ENCODE data around the gene ZEB1.

ZEB1 gene

DNA sequence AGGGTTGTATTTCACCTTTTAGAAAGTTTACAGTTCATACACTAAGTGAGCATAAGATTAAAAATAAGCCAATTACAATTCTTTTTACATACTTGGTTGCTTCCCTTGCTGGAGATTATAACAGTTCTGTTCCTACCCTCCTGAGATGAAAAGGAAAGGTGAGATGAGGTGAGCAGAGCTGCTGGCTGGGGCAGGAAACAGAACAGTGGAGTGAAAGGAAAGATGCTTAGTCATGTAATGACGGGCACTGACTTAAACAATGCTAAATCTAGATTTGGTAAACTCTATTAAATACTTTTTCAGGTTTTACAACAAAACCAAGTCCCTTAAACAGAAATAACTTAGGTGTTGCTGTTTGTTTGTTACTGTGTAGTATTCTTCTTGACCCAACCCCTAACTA is 19.9 kb upstream of the ZEB1 start:
- H3K4me3 ChIP-seq (ENCODE audit: control insufficient read depth, low read depth, low read length), result no peak overlapping the region
- TF ChIP-seq, protein P1, sequence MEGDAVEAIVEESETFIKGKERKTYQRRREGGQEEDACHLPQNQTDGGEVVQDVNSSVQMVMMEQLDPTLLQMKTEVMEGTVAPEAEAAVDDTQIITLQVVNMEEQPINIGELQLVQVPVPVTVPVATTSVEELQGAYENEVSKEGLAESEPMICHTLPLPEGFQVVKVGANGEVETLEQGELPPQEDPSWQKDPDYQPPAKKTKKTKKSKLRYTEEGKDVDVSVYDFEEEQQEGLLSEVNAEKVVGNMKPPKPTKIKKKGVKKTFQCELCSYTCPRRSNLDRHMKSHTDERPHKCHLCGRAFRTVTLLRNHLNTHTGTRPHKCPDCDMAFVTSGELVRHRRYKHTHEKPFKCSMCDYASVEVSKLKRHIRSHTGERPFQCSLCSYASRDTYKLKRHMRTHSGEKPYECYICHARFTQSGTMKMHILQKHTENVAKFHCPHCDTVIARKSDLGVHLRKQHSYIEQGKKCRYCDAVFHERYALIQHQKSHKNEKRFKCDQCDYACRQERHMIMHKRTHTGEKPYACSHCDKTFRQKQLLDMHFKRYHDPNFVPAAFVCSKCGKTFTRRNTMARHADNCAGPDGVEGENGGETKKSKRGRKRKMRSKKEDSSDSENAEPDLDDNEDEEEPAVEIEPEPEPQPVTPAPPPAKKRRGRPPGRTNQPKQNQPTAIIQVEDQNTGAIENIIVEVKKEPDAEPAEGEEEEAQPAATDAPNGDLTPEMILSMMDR (IDR thresholded peaks at IDR 0.05; ENCODE audit: control insufficient read depth, insufficient read depth, low read depth, low read length, missing control alignments), result no peak
- DNase-seq (ENCODE audit: low read depth), result no peak

DNA sequence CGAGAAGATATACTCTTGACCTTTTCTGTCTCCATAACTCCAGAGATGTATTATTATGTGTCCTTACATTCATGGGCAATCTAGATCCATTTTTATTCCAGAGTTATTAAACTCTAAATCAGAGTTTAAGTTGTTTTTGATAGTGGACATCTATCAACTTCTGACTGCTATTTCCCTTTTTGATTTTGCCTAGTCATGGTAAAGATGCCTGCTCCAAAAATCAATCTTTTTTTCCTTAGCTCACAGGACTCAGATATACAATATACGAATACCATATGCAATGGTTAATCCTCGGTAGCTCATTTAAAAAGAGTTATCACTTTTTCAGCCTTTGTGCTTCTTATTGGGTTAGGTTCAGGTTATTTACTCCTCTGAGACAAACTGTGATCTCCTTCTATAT is 15.8 kb upstream of the ZEB1 start:
- H3K4me3 ChIP-seq (ENCODE audit: control insufficient read depth, low read depth, low read length), result no peak overlapping the region
- no peak for DNase-seq (ENCODE audit: low read depth)
- TF ChIP-seq, protein P1 (IDR thresholded peaks at IDR 0.05; ENCODE audit: control insufficient read depth, insufficient read depth, low read depth, low read length, missing control alignments), result no peak

DNA sequence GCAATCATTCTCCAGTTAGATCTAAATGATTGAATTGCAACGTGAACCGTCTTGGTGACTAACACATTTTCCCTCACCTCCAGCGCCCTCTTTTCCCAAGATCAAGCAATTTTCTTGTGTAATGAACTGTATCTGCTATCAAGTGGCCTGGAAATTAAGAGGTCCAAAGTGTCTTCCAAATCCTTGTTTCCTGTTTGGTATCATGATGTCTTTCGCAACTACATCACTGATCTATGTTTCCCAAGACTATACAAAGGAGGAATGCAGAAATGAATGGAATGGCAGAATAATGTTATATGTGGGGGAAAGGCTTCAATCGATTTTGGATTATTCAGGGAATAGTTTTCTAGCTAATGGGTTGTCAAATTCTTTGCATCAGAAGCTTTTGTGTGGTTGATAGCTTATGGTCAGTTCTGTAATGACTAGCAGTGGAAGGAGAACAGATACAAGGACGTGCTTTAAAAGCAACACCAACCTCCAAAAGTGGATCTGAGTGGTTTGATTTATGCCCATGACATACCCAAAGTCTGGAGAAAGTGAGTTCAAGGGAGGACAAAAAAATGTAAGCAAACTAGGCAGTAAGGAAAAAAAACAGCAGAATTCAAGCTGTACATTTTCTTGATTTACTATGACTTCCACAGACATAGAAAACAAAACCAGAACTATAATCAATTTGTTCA is 14.6 kb upstream of the ZEB1 start:
- no peak for DNase-seq (ENCODE audit: low read depth)
- TF ChIP-seq, protein P1 (IDR thresholded peaks at IDR 0.05; ENCODE audit: control insufficient read depth, insufficient read depth, low read depth, low read length, missing control alignments), result no peak
- H3K4me3 ChIP-seq (ENCODE audit: control insufficient read depth, low read depth, low read length), result no peak overlapping the region

DNA sequence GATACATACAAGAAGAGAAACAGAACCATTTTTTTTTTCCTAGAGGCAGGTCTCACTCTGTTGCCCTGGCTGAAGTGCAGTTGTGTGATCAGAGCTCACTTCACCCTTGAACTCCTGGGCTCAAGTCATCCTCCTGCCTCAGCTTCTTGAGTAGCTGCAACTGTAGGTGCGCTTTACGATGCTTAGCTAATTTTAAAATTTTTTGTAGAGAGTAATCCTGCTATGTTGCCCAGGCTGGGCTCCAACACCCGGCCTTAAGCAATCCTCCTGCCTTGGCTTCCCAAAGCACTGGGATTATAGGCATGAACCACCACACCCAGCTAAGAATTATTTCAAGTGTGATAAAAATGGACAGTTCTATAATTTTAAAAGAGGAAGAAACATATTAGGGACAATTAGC is 5.6 kb upstream of the ZEB1 start:
- no peak overlapping the region for H3K4me3 ChIP-seq (ENCODE audit: control insufficient read depth, low read depth, low read length)
- TF ChIP-seq, protein P1 (IDR thresholded peaks at IDR 0.05; ENCODE audit: control insufficient read depth, insufficient read depth, low read depth, low read length, missing control alignments), result no peak
- DNase-seq (ENCODE audit: low read depth), result no peak

DNA sequence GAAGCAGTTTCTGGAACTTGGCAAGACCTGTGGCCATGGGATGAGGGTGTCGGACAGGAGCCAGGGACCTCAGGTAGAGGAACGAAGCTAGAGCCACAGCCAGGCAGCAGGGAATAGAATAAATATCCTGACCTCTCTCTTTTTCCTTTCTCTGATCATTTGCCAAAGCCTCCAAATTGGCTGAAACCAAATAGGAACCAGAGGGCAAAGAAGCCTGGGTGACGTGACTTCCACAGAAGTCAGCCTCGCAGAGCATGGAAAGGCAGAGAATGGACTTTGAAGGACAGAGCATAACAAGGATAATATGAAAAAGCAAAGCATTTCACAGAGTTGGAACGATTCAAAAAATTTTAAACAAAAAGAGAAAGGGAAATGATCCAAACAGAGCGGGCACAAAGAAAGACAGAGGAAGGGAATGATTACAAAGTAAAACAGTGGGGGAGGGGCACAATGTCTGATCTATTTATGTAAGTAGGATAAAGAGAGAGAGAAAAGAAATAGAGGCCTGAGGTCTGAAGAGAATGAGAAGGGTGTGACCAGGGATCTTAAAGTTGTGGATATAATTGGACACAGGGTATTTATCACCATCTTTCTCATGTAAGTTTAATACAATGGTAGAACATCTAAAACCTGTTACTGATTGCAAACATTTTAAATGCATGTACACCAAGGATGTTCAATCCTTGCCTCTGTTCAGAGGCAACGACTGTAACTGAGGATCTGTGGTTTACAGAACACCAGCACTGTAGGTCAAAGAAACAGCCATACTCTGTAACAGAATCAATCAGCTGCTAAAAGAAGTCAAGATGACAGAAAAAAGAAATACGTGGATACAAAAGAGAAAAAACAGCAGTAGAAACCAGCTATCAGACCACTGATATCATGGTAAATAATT is 4.5 kb upstream of the ZEB1 start:
- no peak for DNase-seq (ENCODE audit: low read depth)
- TF ChIP-seq, protein P1 (IDR thresholded peaks at IDR 0.05; ENCODE audit: control insufficient read depth, insufficient read depth, low read depth, low read length, missing control alignments), result no peak
- no peak overlapping the region for H3K4me3 ChIP-seq (ENCODE audit: control insufficient read depth, low read depth, low read length)

DNA sequence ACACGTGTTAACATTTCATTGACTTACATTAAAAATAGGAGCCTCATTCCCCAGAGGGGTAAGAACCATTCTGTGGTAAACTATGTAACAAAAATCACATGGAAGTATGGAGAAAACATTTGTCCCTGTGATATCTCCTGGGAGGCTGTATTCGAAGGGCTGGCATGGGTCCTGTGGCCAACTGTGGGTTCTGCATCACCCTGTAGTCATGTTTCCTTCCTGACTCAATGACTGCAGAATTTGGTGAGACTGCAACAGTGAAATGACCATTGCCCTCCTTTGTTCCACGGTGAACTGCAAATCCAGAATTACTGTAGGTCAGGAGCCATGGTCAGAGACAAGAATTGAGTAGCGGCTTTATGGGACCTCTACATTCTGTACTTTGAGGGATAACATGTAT is 3.6 kb upstream of the ZEB1 start:
- DNase-seq (ENCODE audit: low read depth), result peak; percentile 45
- no peak overlapping the region for H3K4me3 ChIP-seq (ENCODE audit: control insufficient read depth, low read depth, low read length)
- TF ChIP-seq, protein P1 (IDR thresholded peaks at IDR 0.05; ENCODE audit: control insufficient read depth, insufficient read depth, low read depth, low read length, missing control alignments), result no peak
